Caco-2 (cell line): ENCODE measurements around the gene MUC2. TPM values are rescaled to one million over a fixed set of nuclear protein-coding genes. Genes with fewer than 3 reads are reported as not detected.
A peak's percentile ranks its signal among the peaks of the same experiment; 100 is the strongest.

ENCODE experiments used
- BruUV-seq: library from RNA; stranded (reverse); fragments of 400-500 nt; replicated peaks from 2 replicates; lab custom pipeline; 2021; lab: Mats Ljungman, UMichigan
- CTCF ChIA-PET: fragments of 300-600 bp; sonication (Branson Sonifier 250); formaldehyde crosslinking; loops from one replicate; lab custom pipeline; 2022; ENCODE audit warnings: antibody characterized with exemption; lab: Charles Lee
- POLR2A ChIA-PET: fragments of 300-600 bp; sonication (Branson Sonifier 250); formaldehyde crosslinking; loops from one replicate; lab custom pipeline; 2022; ENCODE audit warnings: antibody characterized with exemption; lab: Charles Lee
- DNase-seq, 2 experiments: peaks; one replicate each; pipeline versions ENCODE4 v3.0.0 to v3.0.0-alpha.2; 2020 to 2022
- H3K27me3 ChIP-seq: replicated peaks from 2 replicates; pipeline ENCODE4 v1.6.0; 2011; ENCODE audit warnings: low read length; ENCODE audit not compliant: control insufficient read depth, insufficient read depth
- H3K36me3 ChIP-seq: 2 replicates; pipeline ENCODE4 v1.5.1; 2011; ENCODE audit warnings: low read length; ENCODE audit not compliant: control insufficient read depth, insufficient read depth
- H3K4me1 ChIP-seq: fragments of 250-450 bp; sonication (Bioruptor Pico); 2 replicates; pipeline ENCODE4 v1.5.1; 2020; ENCODE audit warnings: mild to moderate bottlenecking
- H3K4me3 ChIP-seq: 2 replicates; pipeline ENCODE4 v1.5.1; 2011; ENCODE audit warnings: low read depth, mild to moderate bottlenecking, control low read depth, low read length
- H3K9me3 ChIP-seq: fragments of 250-450 bp; sonication (Bioruptor Pico); 2 replicates; pipeline ENCODE4 v1.5.1; 2020; ENCODE audit warnings: mild to moderate bottlenecking, moderate library complexity
- H3K27ac Mint-ChIP-seq: one replicate; pipeline ENCODE4 v1.8.0; 2022; ENCODE audit warnings: mixed read lengths; ENCODE audit not compliant: unreplicated experiment
- H3K27me3 Mint-ChIP-seq: one replicate; pipeline ENCODE4 v1.8.0; 2022; ENCODE audit warnings: mixed read lengths; ENCODE audit not compliant: insufficient read depth, unreplicated experiment
- H3K36me3 Mint-ChIP-seq: one replicate; pipeline ENCODE4 v1.8.0; 2022; ENCODE audit warnings: mild to moderate bottlenecking, mixed read lengths; ENCODE audit not compliant: insufficient read depth, unreplicated experiment
- H3K4me1 Mint-ChIP-seq: one replicate; pipeline ENCODE4 v1.8.0; 2022; ENCODE audit warnings: low read depth, mixed read lengths; ENCODE audit not compliant: unreplicated experiment
- H3K4me3 Mint-ChIP-seq: one replicate; pipeline ENCODE4 v1.8.0; 2022; ENCODE audit warnings: mild to moderate bottlenecking, moderate library complexity, mixed read lengths; ENCODE audit not compliant: unreplicated experiment
- H3K9me3 Mint-ChIP-seq: one replicate; pipeline ENCODE4 v1.8.0; 2022; ENCODE audit warnings: mixed read lengths; ENCODE audit not compliant: unreplicated experiment
- CTCF ChIP-seq, 2 experiments: fragments of 200-600 bp in 1 of 2; IDR thresholded peaks; 1 replicate in 1 of 2; 2 replicates in 1 of 2; pipeline versions ENCODE4 v1.5.1 to v1.8.0; 2011 to 2022; ENCODE audit warnings: antibody characterized with exemption in 1 of 2, control low read depth in 1 of 2, inconsistent platforms in 1 of 2, low read depth in 1 of 2, low read length in 1 of 2, mild to moderate bottlenecking in 1 of 2, moderate library complexity in 1 of 2; ENCODE audit not compliant: insufficient read depth in 1 of 2, severe bottlenecking in 1 of 2, unreplicated experiment in 1 of 2
- intact Hi-C: fragments of 100-400 bp; cut with micrococcal nuclease; formaldehyde crosslinking; loops from one replicate; pipeline ENCODE4 v1.10.0; 2022; ENCODE audit not compliant: unreplicated experiment
- total RNA-seq: library from RNA; stranded (reverse); gene quantifications from 2 replicates; pipeline ENCODE4 v1.2.3, GENCODE V29; 2022

MUC2 gene
- total RNA-seq, 1 experiment from 2014 or later, result 0.05 TPM

GRCh38 chr11:1053121-1053901, 21.4 kb upstream of the MUC2 start:
- no peaks in the 10 kb centered on the region for H3K36me3 Mint-ChIP-seq
- Histone ChIP-seq H3K4me1 (no peaks in the 10 kb centered on the region; the same call in 1 of the 2 replicates), H3K4me3 (no peak overlapping the region), H3K36me3 (no peaks in the 10 kb centered on the region), H3K27me3 (no peaks in the 10 kb centered on the region), H3K9me3 (no peaks in the 10 kb centered on the region)
- DNase-seq, result no peak
- no peaks in the 10 kb centered on the region for H3K9me3 Mint-ChIP-seq
- intact Hi-C loops, result no loop called here
- ChIA-PET CTCF (interaction anchor here (0.7 kb wide), 1 partner anchor 41 kb away, joined by 4 read pairs; no protein-coding TSS in a partner anchor), POLR2A (no interaction called here)
- no TSS peak for BruUV-seq
- H3K4me3 Mint-ChIP-seq, result no peak overlapping the region
- no peaks in the 10 kb centered on the region for H3K4me1 Mint-ChIP-seq
- no peak for TF ChIP-seq CTCF (IDR thresholded peaks at IDR 0.05; ENCODE audit: insufficient read depth in 1 of 2, low read depth in 1 of 2, low read length in 1 of 2, severe bottlenecking in 1 of 2, unreplicated experiment in 1 of 2)
- H3K27me3 Mint-ChIP-seq, result peaks cover 3% of the 10 kb centered on the region
- H3K27ac Mint-ChIP-seq, result no peak overlapping the region

GRCh38 chr11:1054143-1055108, 20.2 kb upstream of the MUC2 start:
- BruUV-seq, result no TSS peak
- peak in 1 of 2 experiments; percentile 32 for DNase-seq

More at GRCh38 chr11:1054143-1055108, 20.2 kb upstream of the MUC2 start:
- H3K27ac Mint-ChIP-seq, result no peak overlapping the region
- CTCF ChIA-PET, result interaction anchor here (0.6 to 1.1 kb wide), 3 partner anchors 9 to 143 kb away, joined by 3 read pairs; no protein-coding TSS in a partner anchor
- H3K4me1 Mint-ChIP-seq, result no peaks in the 10 kb centered on the region
- no peaks in the 10 kb centered on the region; the same call in 1 of the 2 replicates for H3K4me1 ChIP-seq
- no peak overlapping the region for H3K4me3 ChIP-seq
- H3K36me3 ChIP-seq, result no peaks in the 10 kb centered on the region
- no peaks in the 10 kb centered on the region for H3K27me3 ChIP-seq
- H3K9me3 ChIP-seq, result no peaks in the 10 kb centered on the region
- POLR2A ChIA-PET, result no interaction called here
- H3K9me3 Mint-ChIP-seq, result no peaks in the 10 kb centered on the region
- intact Hi-C loops, result no loop called here
- H3K4me3 Mint-ChIP-seq, result no peak overlapping the region
- H3K36me3 Mint-ChIP-seq, result no peaks in the 10 kb centered on the region
- no peak for TF ChIP-seq CTCF (IDR thresholded peaks at IDR 0.05; ENCODE audit: insufficient read depth in 1 of 2, low read depth in 1 of 2, low read length in 1 of 2, severe bottlenecking in 1 of 2, unreplicated experiment in 1 of 2)
- H3K27me3 Mint-ChIP-seq, result no peaks in the 10 kb centered on the region
